Stimulated activated CD4-positive, alpha-beta T cell treated with anti-CD3 and anti-CD28 coated beads, TNF-alpha, amount 100 ng/mL, for 1 hour (primary cell): ENCODE data around the gene ETV6.
A peak's percentile ranks its signal among the peaks of the same experiment; 100 is the strongest.

Source experiments
- DNase-seq, 3 donors: peaks; one replicate each; pipeline ENCODE4 v3.0.0-alpha.2; 2020; ENCODE audit warnings: low read depth in 3 of 3, low spot score in 1 of 3

The ETV6 gene

DNA sequence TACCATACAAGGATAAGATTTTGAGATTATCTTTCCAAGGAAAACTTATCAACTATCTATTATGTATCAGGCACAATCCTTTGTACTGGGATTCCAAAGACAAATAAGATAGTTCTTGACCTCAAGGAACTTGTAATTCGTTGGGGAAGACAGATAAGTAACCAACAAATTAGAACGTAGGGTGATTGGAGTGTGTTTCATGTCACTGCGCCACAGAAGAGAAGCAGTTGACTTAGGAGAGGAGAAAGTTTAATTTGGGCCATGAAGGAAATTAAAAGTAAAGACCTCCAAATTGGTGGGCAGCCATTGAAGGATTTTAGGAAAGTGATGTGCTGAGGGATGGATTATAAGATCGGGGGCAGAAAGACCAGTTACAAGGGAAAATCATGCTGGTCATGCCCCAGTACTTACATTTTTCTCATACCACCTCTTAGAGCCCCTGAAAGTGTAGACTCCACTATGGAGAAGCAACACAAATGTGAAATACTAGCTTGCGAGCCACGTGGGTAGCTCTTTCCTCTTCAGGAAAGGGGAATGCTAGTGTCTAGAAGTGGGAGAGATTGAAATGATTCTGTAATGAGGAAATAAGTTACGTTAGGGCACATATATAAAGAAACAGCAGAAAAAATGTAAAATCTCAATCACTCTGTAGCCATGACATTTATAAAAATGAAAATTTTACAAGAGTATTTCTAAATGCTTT is 148.7 kb downstream of the ETV6 start:
- no peak for DNase-seq

DNA sequence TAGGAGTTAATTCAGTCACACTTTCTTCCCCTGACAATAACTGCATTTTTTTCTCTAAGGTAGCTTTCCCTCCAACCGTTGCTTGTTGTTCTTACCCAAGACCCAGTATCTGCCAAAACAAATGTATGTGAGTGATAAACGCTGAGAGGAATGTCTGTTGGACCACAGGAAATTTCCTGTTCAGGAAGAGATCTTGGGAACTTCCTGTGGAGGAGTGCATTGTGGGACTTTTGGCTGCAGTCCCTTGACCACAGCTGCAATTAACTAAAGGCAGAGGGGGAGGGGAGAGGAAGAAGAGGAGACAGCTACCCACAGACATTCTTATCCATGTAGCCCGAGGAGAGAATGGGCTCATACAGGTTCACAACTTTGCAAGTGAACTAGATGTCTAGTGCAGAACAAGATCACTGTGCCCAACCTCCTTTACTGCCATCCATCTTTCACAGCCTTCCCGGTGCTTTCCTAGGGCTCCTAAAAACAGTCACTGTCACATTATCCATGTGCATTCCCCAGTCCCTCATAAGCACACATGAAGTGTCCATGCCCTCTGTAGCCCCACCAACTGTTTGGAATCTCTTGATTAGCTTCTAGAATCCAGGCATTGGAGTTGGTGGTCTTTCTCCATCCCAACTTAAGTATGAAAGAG is 149.5 kb downstream of the ETV6 start:
- DNase-seq: no peak

DNA sequence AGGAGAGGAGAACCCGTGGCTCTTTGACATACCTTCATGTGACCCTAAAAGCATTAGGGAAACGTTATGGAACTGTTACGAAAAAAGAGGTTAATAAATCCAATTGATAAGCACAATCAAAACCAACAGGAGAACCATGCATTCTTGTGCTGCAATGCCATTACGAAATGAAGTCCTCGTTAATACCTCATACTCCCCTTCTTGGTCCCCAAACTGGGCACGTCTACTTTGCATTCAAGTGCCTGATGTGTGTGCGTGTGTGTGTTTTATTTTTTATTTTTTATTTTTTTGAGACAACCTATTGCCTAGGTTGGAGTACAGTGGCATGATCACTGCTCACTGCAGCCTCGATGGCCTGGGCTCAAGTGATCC is 150.0 kb downstream of the ETV6 start:
- no peak for DNase-seq

DNA sequence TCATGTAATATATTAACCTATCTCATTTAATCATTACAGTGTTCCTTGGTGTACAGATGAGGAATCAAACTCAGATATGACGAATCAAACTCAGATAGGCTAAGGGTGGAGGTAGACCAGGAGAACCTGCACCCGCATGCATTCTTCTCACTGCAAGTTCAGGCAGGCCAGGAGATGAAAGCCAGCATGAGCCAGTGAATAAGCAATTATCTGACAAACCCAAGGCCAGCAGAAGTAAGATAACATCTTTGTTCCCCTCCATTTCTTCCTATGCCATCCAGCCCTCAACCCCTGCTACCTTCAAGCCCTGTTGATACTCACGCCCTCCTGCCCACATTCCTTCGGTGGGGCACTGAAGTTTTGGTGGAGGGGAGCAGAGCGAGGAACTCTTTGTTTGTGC is 152.2 kb downstream of the ETV6 start:
- DNase-seq: no peak

DNA sequence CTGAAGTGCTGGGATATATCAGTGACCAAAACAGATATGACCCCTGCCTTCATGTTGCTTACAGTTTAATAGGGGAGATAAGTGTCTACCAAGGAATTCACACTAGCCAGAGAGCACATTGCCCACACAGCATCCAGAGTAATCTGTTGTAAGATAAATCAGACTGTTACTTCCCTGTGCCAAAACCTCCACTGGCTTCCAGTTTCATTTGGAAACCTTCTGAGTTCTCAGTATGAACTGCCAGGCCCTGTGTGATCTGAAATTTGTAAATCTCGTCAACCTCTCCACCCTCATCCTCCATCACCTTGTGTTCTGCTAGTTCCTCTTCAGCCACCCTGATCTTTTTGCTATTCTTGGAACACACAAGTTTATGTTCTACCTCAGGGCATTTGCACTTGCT is 154.7 kb downstream of the ETV6 start:
- no peak for DNase-seq

DNA sequence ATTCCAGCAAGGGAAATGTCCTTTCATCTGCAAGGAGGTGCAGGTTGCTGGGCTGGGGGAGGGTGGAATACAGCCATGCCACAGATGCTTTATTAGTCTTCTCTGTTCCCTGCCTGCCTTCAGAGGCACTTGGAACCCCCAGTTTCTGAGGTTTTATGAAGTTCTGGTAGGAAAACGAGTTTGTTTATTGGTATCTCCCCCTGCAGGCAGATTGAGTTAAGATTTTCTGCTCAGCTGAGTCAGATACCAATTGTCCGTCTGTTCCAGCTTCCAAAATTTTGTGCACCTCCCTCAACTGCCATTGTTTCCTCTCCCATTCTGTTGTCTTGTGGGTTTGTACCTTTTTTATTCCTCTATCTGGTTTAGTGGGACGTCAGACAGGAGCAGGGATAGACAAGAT is 155.6 kb downstream of the ETV6 start:
- no peak for DNase-seq

DNA sequence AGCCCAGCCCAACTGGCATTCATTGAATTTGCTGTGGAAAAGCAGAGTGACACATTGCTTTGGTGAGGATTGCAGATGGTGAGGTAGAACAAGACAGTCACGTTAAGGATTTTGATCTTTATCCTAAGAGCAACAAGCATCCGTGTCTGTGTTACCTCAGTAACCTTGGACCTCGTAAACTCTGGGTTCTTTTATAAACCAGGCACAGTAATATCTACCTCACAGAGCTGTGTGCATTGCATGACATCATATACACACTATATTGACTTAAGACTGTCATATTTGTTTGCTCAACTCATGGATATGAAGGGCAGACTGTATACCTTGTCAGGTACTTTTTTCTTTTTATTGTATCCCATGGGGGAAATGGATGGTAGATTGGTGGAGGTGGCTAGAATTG is 156.2 kb downstream of the ETV6 start:
- no peak for DNase-seq

DNA sequence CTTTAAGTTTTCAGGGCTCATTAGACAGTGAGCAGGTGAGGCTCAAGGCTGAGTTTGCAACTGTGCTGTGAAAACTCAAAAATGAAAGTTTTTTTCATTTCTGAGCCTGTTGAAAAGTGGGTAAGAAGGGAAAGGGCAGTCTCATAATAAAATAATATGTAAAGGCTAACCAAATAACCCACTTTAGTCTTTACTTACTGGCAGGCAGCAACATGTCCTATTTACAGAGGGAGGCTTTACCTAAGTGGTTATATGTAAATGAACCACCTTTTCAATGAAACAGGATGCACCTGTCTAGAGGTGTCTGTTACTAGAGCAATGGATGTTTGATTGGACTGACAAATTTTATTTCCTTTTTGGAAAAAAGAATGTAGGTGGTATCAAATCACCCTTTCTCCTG is 158.0 kb downstream of the ETV6 start:
- DNase-seq: no peak

DNA sequence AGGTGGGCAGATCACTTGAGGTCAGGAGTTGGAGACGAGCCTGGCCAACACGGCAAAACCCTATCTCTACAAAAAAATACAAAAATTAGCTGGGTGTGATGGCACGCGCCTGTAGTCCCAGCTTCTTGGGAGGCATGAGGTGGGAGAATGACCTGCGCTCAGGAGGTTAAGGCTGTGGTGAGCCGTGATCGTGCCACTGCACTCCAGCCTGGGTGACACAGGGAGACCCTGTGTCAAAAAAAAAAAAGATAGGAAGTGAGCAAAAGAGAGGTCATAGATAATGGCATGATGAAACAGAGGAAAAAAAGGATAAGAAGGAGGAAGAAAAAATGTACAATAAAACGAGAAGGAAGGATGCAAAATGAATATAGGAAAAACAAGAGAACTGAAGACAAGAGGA is 159.5 kb downstream of the ETV6 start:
- DNase-seq: no peak

DNA sequence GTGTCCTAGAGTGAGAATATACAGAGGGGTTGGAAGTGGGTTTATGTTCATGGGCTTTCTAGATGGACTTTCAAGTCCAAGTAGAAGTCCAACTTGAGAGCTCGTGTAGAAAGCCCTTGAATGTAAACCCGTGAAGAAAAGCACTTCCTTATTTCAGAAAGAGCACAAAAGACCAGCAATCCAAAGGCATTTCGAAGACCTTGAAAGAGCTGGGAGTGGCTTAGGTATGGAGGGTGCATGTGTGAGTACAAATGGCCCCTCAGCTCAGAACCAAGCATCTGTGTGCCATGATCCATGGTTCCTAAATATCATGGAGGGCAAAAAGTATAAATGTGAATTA is 160.7 kb downstream of the ETV6 start:
- DNase-seq: no peak

DNA sequence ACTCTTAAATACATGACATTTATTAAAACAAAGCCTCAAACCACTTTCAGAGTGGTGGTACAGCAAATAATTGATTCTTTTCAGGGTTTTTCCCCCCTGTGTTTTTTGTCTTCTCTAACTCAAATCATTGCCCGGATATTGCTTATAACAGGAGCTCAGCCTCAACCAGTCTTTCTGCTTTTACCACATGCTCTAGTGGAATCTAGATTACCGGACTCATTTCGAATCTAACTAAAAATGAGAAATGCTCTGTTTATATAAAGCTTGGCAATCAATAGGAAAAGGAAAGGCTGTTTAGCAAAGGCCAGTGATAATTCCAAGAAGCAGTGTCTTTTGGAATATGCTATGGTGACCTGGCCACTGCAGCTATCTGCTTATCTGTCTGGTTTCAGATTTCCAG is 161.5 kb downstream of the ETV6 start:
- no peak for DNase-seq

DNA sequence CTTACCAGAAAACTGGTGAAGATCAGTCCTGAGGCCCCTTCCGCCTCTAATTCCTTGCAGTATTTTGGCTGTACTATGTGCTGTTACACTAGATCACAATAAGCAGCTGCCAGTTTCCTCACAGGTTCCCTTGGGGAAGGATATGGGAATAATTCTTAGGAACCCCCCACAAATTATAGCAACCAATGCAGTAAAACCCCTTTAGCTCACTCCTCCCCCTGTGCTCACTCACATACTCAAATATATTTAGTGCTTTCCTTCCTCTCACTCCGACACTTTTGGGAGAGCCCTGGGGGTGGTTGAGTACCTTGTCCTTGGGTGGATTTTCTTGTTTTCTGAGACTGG is 162.7 kb downstream of the ETV6 start:
- no peak for DNase-seq

DNA sequence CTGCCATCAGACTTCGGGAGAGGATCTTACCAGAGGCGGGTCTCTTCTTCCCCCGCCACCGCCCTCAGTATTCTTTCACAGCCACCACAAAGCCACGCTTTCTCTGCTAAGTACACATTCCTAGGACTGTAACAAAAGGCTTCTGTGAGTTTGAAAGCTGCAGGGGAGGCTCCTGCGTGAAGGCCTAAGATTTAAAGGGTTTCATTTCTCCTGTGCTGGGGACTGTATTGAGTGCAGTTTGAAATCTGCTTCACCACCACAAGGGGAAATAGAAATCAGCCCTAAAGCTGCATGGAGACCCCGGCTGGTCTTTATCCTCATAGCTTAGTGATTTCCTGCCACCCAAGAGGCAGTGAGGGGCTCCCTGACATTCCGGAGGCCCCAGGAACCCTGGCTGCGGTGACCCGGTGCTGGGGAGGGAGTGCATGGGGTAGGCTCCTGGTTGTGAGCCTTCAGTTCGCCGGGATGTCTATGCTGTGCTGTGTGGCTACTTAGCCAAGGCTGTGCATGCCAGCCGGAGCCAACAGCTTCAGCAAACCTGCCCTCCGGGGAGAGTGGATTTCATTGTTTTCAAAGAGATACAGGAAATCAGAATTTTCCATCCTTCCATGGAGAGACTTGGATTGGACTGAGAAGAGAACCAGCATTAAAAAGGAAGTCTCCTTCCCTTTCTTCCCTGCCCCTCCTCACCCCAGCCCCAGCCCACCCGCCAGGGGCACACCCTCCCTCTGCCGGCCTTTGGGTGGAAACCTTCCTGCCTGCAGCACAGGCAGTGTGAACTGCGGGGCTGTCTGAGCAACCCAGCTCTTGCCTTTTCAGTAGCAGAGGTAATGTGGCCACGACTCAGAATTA is 163.3 kb downstream of the ETV6 start:
- no peak for DNase-seq

DNA sequence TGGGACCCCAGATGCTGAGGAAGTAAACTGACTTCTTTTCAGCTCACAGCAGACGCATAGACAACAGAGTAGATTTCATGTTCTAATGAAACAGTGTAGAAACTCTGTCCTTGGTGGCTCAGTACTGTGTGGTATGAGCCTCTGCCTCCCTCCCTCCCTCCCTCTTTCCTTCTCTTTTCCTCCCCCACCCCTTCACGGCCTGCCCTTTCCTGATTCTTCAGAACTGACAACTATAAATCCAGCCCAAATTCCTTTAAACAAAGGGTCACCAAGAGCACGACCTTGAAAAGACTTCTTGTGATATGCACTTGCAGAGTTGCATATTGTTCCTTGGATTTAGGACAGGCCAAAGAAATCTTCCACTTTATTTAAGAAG is 164.0 kb downstream of the ETV6 start:
- no peak for DNase-seq

DNA sequence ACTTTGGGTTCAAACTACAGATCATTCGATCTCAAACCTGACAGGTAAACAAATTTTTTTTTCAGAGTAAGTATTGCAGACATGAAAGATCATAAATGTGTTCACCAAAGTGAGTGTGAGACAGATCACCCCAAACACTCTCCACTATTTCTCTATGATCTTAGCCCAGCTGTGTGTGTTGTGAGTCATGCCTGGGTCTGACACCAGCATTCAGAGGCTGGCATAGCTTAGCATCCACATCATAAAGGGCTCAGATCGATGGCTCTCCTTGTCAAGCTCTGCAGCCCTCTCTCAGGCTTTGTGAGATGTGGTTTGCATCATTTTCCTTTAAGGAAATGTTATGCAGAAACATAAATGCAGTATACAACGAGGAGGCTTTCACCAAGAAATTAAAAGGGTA is 164.9 kb downstream of the ETV6 start:
- DNase-seq: no peak

DNA sequence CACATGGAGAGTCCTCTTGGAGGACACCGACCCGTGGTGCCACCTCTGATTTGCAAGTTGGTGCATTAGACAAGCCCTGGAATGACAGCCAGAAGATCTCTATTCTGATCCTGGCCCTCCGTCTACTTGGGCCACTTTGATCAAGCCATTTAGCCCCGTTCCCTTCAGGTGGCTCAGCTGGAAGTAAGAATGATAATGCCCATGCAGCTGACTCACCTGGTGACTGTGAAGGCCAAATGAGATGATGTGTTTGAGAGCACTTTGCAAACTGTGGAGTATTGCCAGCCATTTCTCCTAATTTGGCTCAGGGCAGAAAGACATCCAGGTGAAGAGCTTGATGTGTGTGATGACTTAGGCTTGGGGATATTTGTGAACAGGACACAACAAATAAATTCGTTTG is 165.9 kb downstream of the ETV6 start:
- no peak for DNase-seq

DNA sequence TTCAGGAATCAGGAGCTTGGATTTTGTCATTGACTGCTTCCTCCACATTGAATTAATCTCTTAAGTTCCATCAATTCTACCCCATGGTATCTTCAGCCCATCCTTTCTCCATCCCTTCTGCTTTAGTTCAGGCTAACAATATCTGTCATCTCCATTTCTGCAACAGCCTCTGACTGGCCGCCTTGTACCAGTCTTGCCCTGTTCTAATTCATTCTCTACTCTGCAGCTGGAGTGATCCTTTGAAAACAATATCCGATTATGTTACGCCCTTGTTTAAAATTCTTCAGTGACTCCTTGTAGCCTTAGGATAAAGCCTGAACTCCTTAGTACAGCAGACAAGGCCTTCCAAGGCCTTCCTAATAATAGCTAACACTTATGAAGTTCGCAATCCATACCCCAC is 170.2 kb downstream of the ETV6 start:
- no peak for DNase-seq

DNA sequence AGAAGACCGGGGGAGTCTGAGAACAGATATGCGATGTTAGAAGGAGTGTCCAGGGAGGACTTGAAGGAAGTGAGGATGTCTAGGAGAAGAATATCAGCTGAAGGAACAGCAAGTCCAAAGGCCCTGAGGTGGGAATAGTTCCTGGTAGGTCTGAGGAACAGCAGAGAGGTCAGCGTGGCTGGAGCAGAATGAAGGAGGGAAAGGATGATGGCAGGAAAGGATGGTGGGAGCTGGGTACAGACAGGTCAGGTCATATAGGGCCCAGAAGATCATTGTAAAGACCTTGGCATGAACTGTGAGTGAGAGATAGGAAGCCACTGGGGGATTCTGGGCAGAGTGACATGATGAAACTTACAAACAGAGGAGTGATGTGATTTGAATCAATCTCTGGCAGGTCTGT is 171.0 kb downstream of the ETV6 start:
- DNase-seq: no peak

DNA sequence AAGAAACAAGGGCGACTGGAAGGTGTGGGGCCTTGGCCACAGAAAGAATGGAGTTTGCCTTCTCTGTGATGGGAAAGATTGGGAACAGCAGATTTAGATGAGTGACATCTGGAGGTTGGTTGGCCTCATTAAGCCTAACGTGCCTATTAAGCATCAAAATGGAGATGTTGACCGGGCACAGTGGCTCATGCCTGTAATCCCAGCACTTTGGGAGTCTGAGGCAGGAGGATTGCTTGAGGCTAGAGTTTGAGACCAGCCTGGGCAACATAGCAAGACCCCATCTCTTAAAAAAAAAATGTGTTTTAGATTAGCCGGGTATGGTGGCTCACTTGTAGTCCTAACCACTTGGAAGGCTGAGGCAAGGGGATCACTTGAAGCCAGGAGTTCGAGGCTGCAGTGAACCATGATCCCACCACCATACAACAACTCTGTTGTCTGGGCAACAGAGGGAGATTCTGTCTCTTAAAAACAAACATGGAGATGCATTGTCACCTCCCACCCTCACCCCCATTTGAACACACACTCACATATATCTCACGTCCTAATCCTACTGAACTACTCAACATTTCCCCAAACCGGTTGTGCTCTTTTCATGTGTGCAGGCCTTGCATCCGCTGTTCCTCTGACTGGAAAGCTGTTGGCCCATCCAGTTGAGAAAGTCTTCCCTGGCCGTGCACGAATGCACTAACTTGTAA is 172.1 kb downstream of the ETV6 start:
- no peak for DNase-seq

DNA sequence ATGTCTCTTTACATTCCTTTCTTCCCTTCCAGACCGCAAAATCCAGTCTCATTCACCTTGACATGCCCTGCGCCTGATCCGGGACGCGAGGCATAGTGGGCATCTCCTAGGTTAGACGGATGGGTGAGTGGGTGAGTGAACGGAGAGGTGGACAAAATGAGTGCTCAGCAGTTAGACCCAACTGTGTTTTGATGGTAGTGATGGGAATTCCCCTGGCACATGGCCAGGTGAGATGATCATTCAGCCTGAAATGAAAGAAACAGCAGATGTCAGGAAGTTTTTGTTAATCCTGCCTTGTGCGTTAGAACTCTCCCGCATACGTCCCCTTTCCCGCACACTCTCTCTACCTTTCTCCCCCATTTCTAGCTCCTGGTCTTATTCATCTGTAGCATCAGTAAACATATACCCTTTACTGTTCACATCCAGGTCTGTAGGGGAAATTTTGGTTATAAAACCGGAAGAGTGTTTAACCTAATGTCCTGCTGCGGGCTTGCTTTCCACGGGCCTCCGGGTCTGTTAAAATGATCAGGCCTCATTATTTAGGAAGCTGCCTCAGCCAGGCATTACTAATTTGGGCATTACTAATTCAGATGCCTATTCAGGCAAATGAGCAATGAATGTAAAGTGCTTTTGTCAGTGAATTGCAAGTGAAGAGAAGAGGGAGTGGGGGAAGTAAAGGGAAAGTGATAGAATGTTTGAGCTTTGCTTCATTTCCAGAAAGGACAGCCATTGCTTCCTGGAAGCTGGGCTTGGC is 172.8 kb downstream of the ETV6 start:
- DNase-seq: peak in 2 of 3 donors; percentile 17 to 45

DNA sequence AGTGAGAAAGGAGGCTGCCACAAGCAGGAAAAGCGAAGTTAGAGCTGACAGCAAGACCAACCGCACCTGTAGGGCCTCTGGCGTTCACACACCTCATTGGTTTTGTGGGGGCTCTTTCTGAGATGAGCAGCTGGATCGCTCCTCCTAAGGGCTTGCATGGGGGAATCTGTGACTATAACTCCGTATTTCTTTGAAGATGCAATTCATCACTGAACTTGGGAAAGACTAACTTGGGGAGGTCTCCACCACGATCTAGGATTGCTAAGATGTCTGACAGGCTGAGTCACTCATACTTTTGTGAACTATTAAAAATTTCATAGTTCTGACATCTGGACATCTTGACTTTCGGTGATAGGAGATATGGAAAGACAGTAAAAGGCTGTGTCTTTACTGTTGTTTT is 173.6 kb downstream of the ETV6 start:
- DNase-seq: no peak
